GM18508 (cell line): Measurements from ENCODE around the gene CPZ.

Experiments used
- ATAC-seq: cut with Tn5 transposase; IDR thresholded peaks from one replicate; pipeline ENCODE4 v1.9.1; 2021; ENCODE audit warnings: moderate number of reproducible peaks; ENCODE audit not compliant: insufficient read depth, unreplicated experiment

CPZ gene

GRCh38 chr4:8592366-8593263, at the start of gene CPZ:
Gene CPZ (plus strand): TSS chr4:8592765. CDS start chr4:8592834, 69 bp downstream.
- ATAC-seq, result no peak

GRCh38 chr4:8542776-8543525, 49.6 kb upstream of the CPZ start:
- no peak for ATAC-seq

GRCh38 chr4:8543623-8544022, 48.9 kb upstream of the CPZ start:
- ATAC-seq, result no peak

- ATAC-seq, result no peak
Observed at GRCh38 chr4:8544282-8544681, 48.3 kb upstream of the CPZ start.

GRCh38 chr4:8544741-8545438, 47.7 kb upstream of the CPZ start:
- ATAC-seq, result no peak

GRCh38 chr4:8545439-8545765, 47.2 kb upstream of the CPZ start:
- ATAC-seq, result no peak

GRCh38 chr4:8546766-8547107, 45.8 kb upstream of the CPZ start:
- ATAC-seq, result no peak

GRCh38 chr4:8547108-8547911, 45.3 kb upstream of the CPZ start:
- no peak for ATAC-seq

- ATAC-seq, result no peak
Observed at GRCh38 chr4:8547912-8548730, 44.4 kb upstream of the CPZ start.

GRCh38 chr4:8548731-8549351, 43.7 kb upstream of the CPZ start:
- no peak for ATAC-seq

- no peak for ATAC-seq
Observed at GRCh38 chr4:8549352-8549931, 43.1 kb upstream of the CPZ start.

- no peak for ATAC-seq
Observed at GRCh38 chr4:8550691-8551090, 41.9 kb upstream of the CPZ start.

- no peak for ATAC-seq
Observed at GRCh38 chr4:8552024-8552423, 40.5 kb upstream of the CPZ start.

GRCh38 chr4:8552581-8553205, 39.9 kb upstream of the CPZ start:
- no peak for ATAC-seq

- no peak for ATAC-seq
Observed at GRCh38 chr4:8553216-8553615, 39.3 kb upstream of the CPZ start.

- ATAC-seq, result no peak
Observed at GRCh38 chr4:8553991-8554405, 38.6 kb upstream of the CPZ start.

GRCh38 chr4:8554555-8555100, 37.9 kb upstream of the CPZ start:
- no peak for ATAC-seq

- ATAC-seq, result no peak
Observed at GRCh38 chr4:8555716-8556115, 36.8 kb upstream of the CPZ start.
